NT2/D1 (cell line): ENCODE measurements around the gene ERC2.
"Not testable (repeated sequence)": the region's sequence is repeated elsewhere in the genome, so short reads cannot be mapped to it uniquely, and the experiment has no call there.

Source experiments
- DNase-seq: peaks from one replicate; pipeline ENCODE4 v3.0.0-alpha.2; 2011; ENCODE audit warnings: low read depth, low spot score
- H3K27me3 ChIP-seq: 2 replicates; pipeline ENCODE4 v1.6.0; 2011; ENCODE audit warnings: mild to moderate bottlenecking; ENCODE audit not compliant: insufficient read length, insufficient read depth
- H3K36me3 ChIP-seq: 2 replicates; pipeline ENCODE4 v1.6.1; 2011; ENCODE audit warnings: mild to moderate bottlenecking, low read length, mixed read lengths; ENCODE audit not compliant: insufficient read depth, insufficient read length
- H3K4me1 ChIP-seq: 2 replicates; pipeline ENCODE4 v1.5.1; 2011; ENCODE audit not compliant: insufficient read depth, insufficient read length
- H3K4me3 ChIP-seq: 2 replicates; pipeline ENCODE4 v1.5.1; 2011; ENCODE audit warnings: low read depth; ENCODE audit not compliant: insufficient read length
- H3K9ac ChIP-seq: 2 replicates; pipeline ENCODE4 v1.6.0; 2011; ENCODE audit warnings: low read depth; ENCODE audit not compliant: insufficient read length
- H3K9me3 ChIP-seq: 2 replicates; pipeline ENCODE4 v1.5.1; 2011; ENCODE audit warnings: mild to moderate bottlenecking, low read length; ENCODE audit not compliant: insufficient read depth
- SUZ12 ChIP-seq: IDR thresholded peaks from 2 replicates; pipeline ENCODE4 v1.6.1; 2011; ENCODE audit not compliant: insufficient read length, insufficient read depth; ENCODE audit errors: extremely low read depth
- YY1 ChIP-seq: IDR thresholded peaks from 2 replicates; pipeline ENCODE4 v1.6.1; 2011; ENCODE audit not compliant: insufficient read length, insufficient read depth
- ZNF274 ChIP-seq: IDR thresholded peaks from 2 replicates; pipeline ENCODE4 v1.6.1; 2011; ENCODE audit warnings: mild to moderate bottlenecking, low read depth, low read length

ERC2 gene

DNA sequence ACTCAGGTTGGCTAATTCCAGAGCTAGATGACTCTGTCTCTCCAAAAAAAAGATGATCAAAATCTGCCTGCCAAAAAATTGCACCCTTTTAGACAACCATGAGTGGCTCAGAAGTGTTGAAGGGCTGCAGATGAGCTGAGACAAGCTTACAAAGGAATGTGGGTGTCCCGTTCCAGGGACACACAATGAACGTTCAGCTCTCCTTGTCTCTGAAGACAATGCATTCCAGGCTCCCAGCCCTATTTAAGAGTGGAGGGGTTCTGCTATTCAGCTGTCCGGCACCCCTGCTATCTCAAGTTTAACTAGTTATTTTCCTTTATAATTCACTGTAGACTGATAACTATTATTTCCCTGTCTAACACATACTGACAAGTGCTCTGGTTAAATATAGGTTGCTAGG, 626.1 kb downstream of the ERC2 start:
- Histone ChIP-seq H3K27me3 (no peaks in the 10 kb centered on the region), H3K9ac (no peak overlapping the region), H3K36me3 (no peaks in the 10 kb centered on the region), H3K9me3 (peaks cover 4% of the 10 kb centered on the region), H3K4me1 (no peaks in the 10 kb centered on the region), H3K4me3 (no peak overlapping the region)
- no peak for DNase-seq
- no peak for TF ChIP-seq YY1
- TF ChIP-seq SUZ12 = no peak
- TF ChIP-seq ZNF274 = no peak

DNA sequence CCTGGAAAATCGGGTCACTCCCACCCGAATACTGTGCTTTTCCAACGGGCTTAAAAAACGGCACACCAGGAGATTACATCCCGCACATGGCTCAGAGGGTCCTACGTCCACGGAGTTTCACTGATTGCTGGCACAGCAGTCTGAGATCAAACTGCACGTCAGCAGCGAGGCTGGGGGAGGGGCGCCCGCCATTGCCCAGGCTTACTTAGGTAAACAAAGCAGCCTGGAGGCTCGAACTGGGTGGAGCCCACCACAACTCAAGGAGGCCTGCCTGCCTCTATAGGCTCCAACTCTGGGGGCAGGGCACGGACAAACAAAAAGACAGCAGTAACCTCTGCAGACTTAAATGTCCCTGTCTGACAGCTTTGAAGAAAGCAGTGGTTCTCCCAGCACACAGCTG, 636.4 kb downstream of the ERC2 start:
- not testable (repeated sequence) for H3K4me1 ChIP-seq, H3K9ac ChIP-seq, H3K27me3 ChIP-seq, H3K36me3 ChIP-seq, H3K4me3 ChIP-seq
- H3K9me3 ChIP-seq = peaks cover 15% of the 10 kb centered on the region; the same call in 1 of the 2 replicates
- DNase-seq = peak; percentile 16

DNA sequence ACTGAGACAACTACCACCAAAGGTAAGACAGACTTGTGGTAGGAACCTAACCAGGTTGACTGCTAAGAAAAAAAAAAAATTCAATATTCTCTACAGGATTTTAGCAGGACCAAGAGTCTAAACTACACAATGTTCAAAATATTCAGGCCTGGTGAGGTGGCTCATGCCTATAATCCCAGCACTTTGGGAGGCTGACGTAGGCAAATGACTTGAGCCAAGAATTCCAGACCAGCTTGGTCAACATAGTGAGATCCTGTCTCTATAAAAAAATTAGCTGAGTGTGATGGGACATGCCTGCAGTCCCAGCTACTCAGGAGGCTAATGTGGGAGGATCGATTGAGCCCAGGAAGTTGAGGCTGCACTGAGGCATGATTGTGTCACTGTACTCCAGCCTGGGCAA, 639.6 kb downstream of the ERC2 start:
- Histone ChIP-seq H3K4me3 (no peak overlapping the region), H3K9ac (no peak overlapping the region), H3K9me3 (peaks cover 15% of the 10 kb centered on the region; the same call in 1 of the 2 replicates), H3K36me3 (no peaks in the 10 kb centered on the region), H3K4me1 (no peaks in the 10 kb centered on the region), H3K27me3 (no peaks in the 10 kb centered on the region)
- DNase-seq = no peak
- TF ChIP-seq ZNF274 (no peak), SUZ12 (no peak), YY1 (no peak)

DNA sequence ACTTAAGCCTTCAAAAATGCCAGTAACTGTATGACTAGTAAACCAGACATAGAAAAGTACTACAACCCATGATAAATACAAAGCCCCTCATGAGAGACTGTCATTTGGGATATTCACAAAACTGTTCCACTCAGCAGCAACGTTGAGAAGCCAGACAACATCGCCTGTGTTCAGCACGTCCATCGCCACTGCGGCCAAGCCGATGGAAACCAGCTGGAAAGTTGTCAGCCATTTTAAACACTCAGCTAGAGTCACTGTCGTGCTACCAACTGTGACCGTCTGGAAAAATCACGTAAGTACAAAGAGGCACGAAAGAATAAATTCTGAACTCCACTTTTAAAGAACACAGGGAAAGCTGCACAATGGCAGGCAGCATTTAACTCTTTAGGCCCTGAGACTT, 640.5 kb downstream of the ERC2 start:
- Histone ChIP-seq H3K9me3 (peaks cover 15% of the 10 kb centered on the region; the same call in 1 of the 2 replicates), H3K36me3 (no peaks in the 10 kb centered on the region), H3K27me3 (no peaks in the 10 kb centered on the region), H3K4me3 (no peak overlapping the region), H3K4me1 (no peaks in the 10 kb centered on the region), H3K9ac (no peak overlapping the region)
- TF ChIP-seq YY1 (no peak), ZNF274 (no peak), SUZ12 (no peak)
- no peak for DNase-seq

DNA sequence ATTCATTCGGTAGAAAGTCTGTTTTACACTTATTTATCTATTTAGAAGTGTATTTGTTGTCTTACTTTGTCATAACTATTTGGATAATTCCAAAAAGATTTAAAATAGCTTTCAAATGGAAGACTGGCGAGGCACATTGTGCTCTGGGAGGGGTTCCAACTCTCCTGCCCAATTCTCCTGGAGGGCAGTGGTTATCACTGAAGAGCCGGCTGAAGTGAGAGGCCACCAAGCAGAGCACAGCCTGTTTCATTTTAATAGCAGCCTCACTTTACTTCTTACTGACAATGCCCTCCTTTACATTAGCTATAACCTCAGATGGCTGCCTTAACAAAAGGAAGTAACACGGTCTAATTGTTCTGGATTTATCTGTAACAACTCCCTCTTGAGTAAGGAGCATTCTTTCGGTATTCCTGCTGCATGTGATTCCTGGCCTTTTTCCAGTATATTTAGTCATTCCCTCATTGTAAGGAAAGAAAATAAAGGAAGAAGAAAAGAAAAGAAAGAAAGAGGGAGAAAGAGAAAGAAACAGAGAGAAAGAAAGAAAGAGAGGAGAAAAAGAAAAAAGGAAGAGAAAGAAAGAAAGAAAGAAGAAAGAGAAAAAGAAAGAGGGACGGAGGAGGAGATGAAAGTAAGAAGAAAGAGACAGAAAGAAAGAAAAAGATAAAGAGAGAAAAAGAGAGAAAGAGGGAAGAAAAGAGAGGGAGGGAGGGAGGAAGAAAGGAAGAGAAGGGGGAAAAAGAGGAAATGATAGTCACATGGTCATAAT, 641.4 kb downstream of the ERC2 start:
- no peak for DNase-seq
- Histone ChIP-seq H3K36me3 (no peaks in the 10 kb centered on the region), H3K9ac (no peak overlapping the region), H3K4me3 (no peak overlapping the region), H3K4me1 (no peaks in the 10 kb centered on the region), H3K27me3 (no peaks in the 10 kb centered on the region), H3K9me3 (peaks cover 15% of the 10 kb centered on the region; the same call in 1 of the 2 replicates)
- TF ChIP-seq YY1 (no peak), SUZ12 (no peak), ZNF274 (no peak)

DNA sequence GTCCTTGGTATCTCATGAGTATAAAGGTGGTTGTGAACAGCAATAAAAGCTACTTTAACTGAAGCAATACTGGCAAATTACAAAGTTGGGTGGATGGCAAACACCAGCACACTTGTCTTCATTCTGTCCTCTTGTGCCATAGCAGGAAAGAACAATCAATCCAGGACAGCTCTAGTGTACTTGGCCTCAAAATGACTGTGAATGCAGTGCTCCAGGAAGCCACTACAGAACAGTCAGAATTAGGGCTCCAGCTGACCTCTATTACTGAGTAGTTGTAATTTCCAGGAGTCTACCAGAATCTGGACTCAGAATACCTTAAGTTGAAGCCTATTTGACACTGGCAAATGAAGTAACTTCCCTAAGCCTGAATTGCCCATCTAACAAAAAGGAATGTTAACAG, 642.2 kb downstream of the ERC2 start:
- no peak for TF ChIP-seq YY1
- no peaks in the 10 kb centered on the region for H3K4me1 ChIP-seq

DNA sequence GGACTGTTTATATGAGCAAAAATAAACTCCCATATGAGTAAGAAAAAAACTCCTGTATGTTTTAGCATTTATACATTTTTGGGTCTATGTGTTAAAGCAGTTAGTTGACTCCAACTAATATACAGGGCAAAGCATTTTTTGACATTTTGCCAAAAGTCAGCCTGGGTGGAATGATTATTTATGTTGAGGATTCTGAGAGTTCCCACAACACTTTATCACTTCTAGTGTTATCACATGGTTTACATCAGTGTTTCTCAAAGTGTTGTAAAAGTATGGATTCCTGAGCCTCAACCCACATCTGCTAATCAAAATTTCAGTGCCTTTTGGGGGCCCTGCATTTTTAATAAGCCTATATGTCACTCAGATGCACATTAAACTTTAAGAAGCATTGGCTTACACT, 643.9 kb downstream of the ERC2 start:
- TF ChIP-seq SUZ12 (no peak), ZNF274 (no peak), YY1 (no peak)
- Histone ChIP-seq H3K9ac (no peak overlapping the region), H3K27me3 (no peaks in the 10 kb centered on the region), H3K9me3 (0 out of 2 replicates have a peak, but pooled peaks cover 2% of the 10 kb centered on the region), H3K4me1 (no peaks in the 10 kb centered on the region), H3K4me3 (no peak overlapping the region), H3K36me3 (no peaks in the 10 kb centered on the region)
- DNase-seq = no peak

More for the DNA sequence above, 642.2 kb downstream of the ERC2 start:
- no peak overlapping the region for H3K9ac ChIP-seq
- no peaks in the 10 kb centered on the region for H3K36me3 ChIP-seq
- DNase-seq = no peak
- no peaks in the 10 kb centered on the region for H3K27me3 ChIP-seq
- H3K4me3 ChIP-seq = no peak overlapping the region
- peaks cover 15% of the 10 kb centered on the region; the same call in 1 of the 2 replicates for H3K9me3 ChIP-seq
